Breast epithelium (tissue), 4 donors: Measurements from ENCODE around the gene TMEM9. TPM values are rescaled to one million over a fixed set of nuclear protein-coding genes. Genes with fewer than 3 reads are reported as not detected.
A peak's percentile ranks its signal among the peaks of the same experiment; 100 is the strongest.

ENCODE experiments used
- DNase-seq, 2 donors: peaks; one replicate each; pipeline ENCODE4 v3.0.0-alpha.2; 2019; ENCODE audit warnings: low spot score in 2 of 2
- H3K27ac ChIP-seq, 2 donors: fragments of 200-600 bp; sonication (generic) in 1 of 2; one replicate each; pipeline ENCODE4 v1.5.1; 2016 to 2019; ENCODE audit warnings: mild to moderate bottlenecking in 1 of 2
- H3K27me3 ChIP-seq, 2 donors: fragments of 200-600 bp; sonication (generic) in 1 of 2; one replicate each; pipeline versions ENCODE4 v1.5.1 to v1.6.0; 2017 to 2019; ENCODE audit warnings: control low read depth in 1 of 2, mild to moderate bottlenecking in 1 of 2
- H3K36me3 ChIP-seq: fragments of 200-600 bp; one replicate; pipeline ENCODE4 v1.5.1; 2019
- H3K4me1 ChIP-seq, 2 donors: fragments of 200-600 bp; sonication (generic); one replicate each; pipeline ENCODE4 v1.5.1; 2016 to 2019; ENCODE audit warnings: control low read depth in 1 of 2
- H3K4me3 ChIP-seq, 3 donors: fragments of 200-600 bp; sonication (generic); 1 replicate in 2 of 3; 2 replicates in 1 of 3; pipeline ENCODE4 v1.5.1; 2016 to 2019; ENCODE audit warnings: mild to moderate bottlenecking in 3 of 3, moderate library complexity in 2 of 3
- H3K9me3 ChIP-seq, 2 donors: fragments of 200-600 bp; sonication (generic) in 1 of 2; one replicate each; pipeline ENCODE4 v1.5.1; 2016 to 2019; ENCODE audit warnings: control low read depth in 1 of 2
- CTCF ChIP-seq, 3 donors: fragments of 450-650 bp; IDR thresholded peaks; one replicate each; pipeline ENCODE4 v1.5.1; 2016 to 2017; ENCODE audit warnings: antibody characterized with exemption in 3 of 3, mild to moderate bottlenecking in 3 of 3, moderate library complexity in 3 of 3
- POLR2A ChIP-seq: fragments of 450-650 bp; IDR thresholded peaks from one replicate; pipeline ENCODE4 v1.6.1; 2016; ENCODE audit warnings: antibody characterized with exemption, mild to moderate bottlenecking, moderate library complexity
- POLR2AphosphoS5 ChIP-seq, 3 donors: sonication (generic); formaldehyde crosslinking; IDR thresholded peaks; one replicate each; pipeline ENCODE4 v1.6.1; 2017; ENCODE audit warnings: antibody characterized with exemption in 3 of 3
- intact Hi-C: fragments of 100-400 bp; cut with DNase I; formaldehyde crosslinking; loops from one replicate; pipeline ENCODE4 v1.15.1; 2023; ENCODE audit warnings: low total_unique reads
- total RNA-seq, 3 donors: library from RNA; depleted of rRNA; stranded (reverse); fragments of >200 nt; gene quantifications; one replicate each; pipeline ENCODE4 v1.1.0, GENCODE V29; 2016

Gene TMEM9
- total RNA-seq = 100 to 1,000 TPM in 1 of 3 donors, 10 to 100 TPM in 2; 48.3 to 104 (median 99.8) TPM

GRCh38 chr1:201154389-201155165 is at the start of gene TMEM9:
Gene TMEM9, minus strand, starts transcription at chr1:201154474. Its CDS starts 551 bp downstream, at chr1:201153923.
- H3K36me3 ChIP-seq = no peaks in the 10 kb centered on the region

DNA sequence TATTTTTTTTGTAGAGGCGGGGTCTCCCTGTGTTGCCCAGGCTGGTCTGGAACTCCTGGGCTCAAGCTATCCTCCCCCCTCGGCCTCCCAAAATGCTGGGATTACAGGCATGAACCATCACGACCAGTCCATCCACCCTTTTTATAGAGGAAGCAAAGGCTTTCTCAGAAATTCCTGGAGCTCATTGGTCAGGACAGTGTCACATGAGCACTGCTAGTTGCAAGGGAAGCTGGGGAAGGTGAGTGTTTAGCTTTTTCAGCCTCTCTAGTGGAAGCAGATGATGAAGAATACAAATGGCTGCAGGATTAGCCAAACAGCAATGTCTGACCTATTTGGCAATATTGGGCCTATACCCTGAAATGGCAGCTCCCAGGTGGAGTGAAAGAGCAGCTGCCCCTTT is 44.3 kb upstream of the TMEM9 start:
- Histone ChIP-seq H3K9me3 (no peaks in the 10 kb centered on the region), H3K36me3 (no peaks in the 10 kb centered on the region), H3K27me3 (no peaks in the 10 kb centered on the region), H3K4me3 (no peak overlapping the region), H3K27ac (no peak overlapping the region), H3K4me1 (no peaks in the 10 kb centered on the region)
- DNase-seq = no peak
- no peak for TF ChIP-seq POLR2A
- no peak for TF ChIP-seq POLR2AphosphoS5 (IDR thresholded peaks at IDR 0.05)
- no peak for TF ChIP-seq CTCF (IDR thresholded peaks at IDR 0.05)
- intact Hi-C loops = no loop called here

More at GRCh38 chr1:201154389-201155165, at the start of gene TMEM9:
- TF ChIP-seq POLR2AphosphoS5 (IDR thresholded peaks at IDR 0.05) (peak; percentile 48 to 85 (median 73)), POLR2A (peak; percentile 23), CTCF (IDR thresholded peaks at IDR 0.05) (no peak)
- no peaks in the 10 kb centered on the region for H3K27me3 ChIP-seq
- peak within 1 kb of the TSS; percentile 74 to 90 (median 86) for H3K4me3 ChIP-seq
- H3K4me1 ChIP-seq = peaks cover 0 to 4% of the 10 kb centered on the region in 2 donors
- H3K9me3 ChIP-seq = no peaks in the 10 kb centered on the region
- peak; percentile 96 to 99 for DNase-seq
- H3K27ac ChIP-seq = peak within 1 kb of the TSS; percentile 64 to 79
- intact Hi-C loops = no loop called here

DNA sequence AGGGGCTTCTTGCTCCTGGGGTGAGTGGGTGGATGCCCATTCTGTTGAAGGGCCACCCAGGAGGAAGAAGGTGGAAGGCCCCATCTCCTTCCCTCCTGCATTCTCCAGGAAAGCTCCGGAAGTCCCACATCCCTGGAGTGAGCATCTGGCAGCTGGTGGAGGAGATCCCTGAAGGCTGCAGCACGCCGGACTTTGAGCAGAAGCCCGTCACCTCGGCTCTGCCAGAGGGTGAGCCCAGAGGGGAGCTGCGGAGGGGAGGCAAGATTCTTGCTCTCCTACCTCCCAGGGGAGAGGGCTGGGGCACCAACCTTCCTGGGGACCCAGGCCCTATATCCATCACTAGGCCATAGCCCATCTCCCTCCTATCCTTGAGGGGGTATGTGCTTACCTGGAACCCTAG is 39.8 kb upstream of the TMEM9 start:
- no peaks in the 10 kb centered on the region for H3K36me3 ChIP-seq
- H3K4me1 ChIP-seq = no peaks in the 10 kb centered on the region
- H3K4me3 ChIP-seq = no peak overlapping the region
- no peaks in the 10 kb centered on the region for H3K27me3 ChIP-seq
- no peaks in the 10 kb centered on the region for H3K9me3 ChIP-seq
- DNase-seq = no peak
- TF ChIP-seq CTCF (IDR thresholded peaks at IDR 0.05) = no peak
- TF ChIP-seq POLR2A = no peak
- no peak for TF ChIP-seq POLR2AphosphoS5 (IDR thresholded peaks at IDR 0.05)
- H3K27ac ChIP-seq = no peak overlapping the region
- intact Hi-C loops = no loop called here

DNA sequence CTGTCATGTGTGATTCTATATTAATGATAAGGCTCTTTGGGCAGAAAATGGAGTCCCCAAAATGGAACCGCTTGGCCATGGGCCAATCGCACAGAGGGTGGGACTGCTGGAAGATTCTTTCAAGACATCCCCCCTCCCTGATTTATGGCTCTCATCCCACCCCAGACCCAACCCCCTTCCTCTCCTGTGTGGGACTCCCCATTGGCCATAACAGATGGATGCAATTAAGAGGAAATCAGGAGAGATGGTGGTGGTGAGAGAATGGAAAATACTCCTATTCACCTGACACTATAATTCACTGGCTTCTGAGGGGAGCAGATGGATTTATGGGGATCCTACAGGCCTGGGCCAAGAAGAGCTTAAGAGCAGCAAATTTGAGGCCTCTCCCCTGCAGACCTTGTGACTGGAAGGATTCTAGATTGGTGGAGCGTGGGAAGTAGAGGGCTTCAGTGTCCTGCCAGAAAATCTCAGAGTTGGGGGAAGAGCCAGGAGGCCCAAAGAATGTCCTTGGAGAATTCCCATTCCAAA is 38.1 kb upstream of the TMEM9 start:
- peak overlapping the region; percentile 18 to 54 for H3K27ac ChIP-seq
- DNase-seq = no peak
- no peak overlapping the region for H3K4me3 ChIP-seq
- intact Hi-C loops = no loop called here
- H3K27me3 ChIP-seq = no peaks in the 10 kb centered on the region
- no peaks in the 10 kb centered on the region for H3K4me1 ChIP-seq
- H3K36me3 ChIP-seq = no peaks in the 10 kb centered on the region
- TF ChIP-seq POLR2A (no peak), CTCF (IDR thresholded peaks at IDR 0.05) (no peak), POLR2AphosphoS5 (IDR thresholded peaks at IDR 0.05) (peak in 1 of 3 donors; percentile 14)
- H3K9me3 ChIP-seq = no peaks in the 10 kb centered on the region

- intact Hi-C loops = no loop called here
- no peak overlapping the region for H3K4me3 ChIP-seq
- no peaks in the 10 kb centered on the region for H3K9me3 ChIP-seq
- H3K27me3 ChIP-seq = no peaks in the 10 kb centered on the region
- DNase-seq = no peak
- no peaks in the 10 kb centered on the region for H3K4me1 ChIP-seq
- H3K27ac ChIP-seq = peak overlapping the region; percentile 18 to 29
- no peaks in the 10 kb centered on the region for H3K36me3 ChIP-seq
- TF ChIP-seq POLR2AphosphoS5 (IDR thresholded peaks at IDR 0.05) = no peak
Observed at GRCh38 chr1:201191653-201192260, 37.5 kb upstream of the TMEM9 start.
